ENCODE results near the gene PSMA8.
"Not testable (repeated sequence)": the region's sequence is repeated elsewhere in the genome, so short reads cannot be mapped to it uniquely, and the experiment has no call there.

PSMA8 gene

DNA sequence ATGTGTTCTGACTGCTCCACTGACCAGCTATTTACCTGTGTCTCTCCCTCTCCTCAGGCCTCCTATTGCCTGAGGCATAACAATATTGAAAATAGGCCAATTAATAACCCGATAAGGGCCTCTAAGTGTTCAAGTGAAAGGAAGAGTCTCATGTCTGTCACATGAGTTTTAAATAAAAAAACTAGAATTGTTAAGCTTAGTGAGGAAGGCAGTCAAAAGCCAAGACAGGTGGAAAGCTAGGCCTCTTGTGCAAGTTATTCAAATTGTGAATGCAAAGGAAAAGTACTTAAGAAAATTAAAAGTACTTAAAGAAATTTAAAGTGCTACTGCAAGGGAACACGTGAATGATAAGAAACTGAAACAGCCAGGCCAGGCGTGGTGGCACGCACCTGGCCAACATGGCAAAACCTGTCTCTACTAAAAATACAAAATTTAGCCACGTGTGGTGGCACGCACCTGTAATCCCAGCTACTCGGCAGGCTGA is 47.7 kb downstream of the PSMA8 start:
- no peak overlapping the region for H3K27ac ChIP-seq
- TF ChIP-seq, protein P1, sequence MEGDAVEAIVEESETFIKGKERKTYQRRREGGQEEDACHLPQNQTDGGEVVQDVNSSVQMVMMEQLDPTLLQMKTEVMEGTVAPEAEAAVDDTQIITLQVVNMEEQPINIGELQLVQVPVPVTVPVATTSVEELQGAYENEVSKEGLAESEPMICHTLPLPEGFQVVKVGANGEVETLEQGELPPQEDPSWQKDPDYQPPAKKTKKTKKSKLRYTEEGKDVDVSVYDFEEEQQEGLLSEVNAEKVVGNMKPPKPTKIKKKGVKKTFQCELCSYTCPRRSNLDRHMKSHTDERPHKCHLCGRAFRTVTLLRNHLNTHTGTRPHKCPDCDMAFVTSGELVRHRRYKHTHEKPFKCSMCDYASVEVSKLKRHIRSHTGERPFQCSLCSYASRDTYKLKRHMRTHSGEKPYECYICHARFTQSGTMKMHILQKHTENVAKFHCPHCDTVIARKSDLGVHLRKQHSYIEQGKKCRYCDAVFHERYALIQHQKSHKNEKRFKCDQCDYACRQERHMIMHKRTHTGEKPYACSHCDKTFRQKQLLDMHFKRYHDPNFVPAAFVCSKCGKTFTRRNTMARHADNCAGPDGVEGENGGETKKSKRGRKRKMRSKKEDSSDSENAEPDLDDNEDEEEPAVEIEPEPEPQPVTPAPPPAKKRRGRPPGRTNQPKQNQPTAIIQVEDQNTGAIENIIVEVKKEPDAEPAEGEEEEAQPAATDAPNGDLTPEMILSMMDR (conservative IDR thresholded peaks at IDR 0.05): no peak

DNA sequence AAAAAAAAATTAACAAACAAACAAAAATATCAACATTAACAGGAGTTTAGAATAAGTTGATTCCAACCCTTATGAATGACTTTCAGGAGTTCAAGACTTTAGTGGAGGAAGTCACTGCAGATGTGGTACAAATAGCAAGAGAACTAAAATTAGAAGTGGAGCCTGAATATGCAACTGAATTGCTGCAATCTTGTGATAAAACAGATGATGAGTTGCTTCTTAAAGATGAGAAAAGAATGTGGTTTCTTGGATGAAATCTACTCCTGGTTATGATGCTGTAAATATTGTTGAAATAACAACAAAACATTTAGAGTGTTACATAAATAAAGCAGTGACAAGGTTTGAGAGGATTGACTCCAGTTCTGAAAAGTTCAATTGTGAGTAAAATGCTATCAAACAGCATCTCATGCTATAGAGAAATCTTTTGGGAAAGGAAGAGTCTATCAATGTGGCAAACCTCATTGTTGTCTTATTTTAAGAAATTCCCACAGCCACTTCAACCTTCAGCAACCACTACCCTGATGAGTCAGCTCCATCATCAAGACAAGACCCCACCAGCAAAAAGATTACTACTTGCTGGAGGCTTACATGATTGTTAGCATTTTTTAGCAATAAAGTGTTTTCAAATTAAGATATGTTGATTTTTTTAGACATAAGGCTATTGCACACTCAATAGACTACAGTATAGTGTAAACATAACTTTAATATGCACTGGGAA is 49.9 kb downstream of the PSMA8 start:
- H3K27ac ChIP-seq: no peak overlapping the region
- TF ChIP-seq, protein P1 (conservative IDR thresholded peaks at IDR 0.05): no peak

DNA sequence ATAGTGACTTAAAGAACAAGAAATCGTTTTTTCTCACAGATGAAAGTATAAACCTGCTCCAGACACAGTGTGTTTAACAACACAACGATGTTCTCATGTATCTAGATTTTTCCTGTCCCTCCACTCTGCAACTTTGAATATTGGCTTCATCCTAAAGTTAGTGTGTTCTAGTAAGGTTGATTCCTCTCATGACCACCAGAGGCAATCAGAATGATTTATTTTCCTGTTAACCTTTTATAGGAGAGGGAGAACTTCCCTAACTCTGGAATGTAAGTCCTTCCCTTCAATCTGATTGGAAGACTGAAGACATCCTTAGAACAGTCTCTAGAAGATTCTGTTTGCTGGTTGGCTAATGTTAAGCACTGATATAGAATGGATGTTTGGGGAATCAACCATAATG is 51.6 kb downstream of the PSMA8 start:
- TF ChIP-seq, protein P1 (conservative IDR thresholded peaks at IDR 0.05): peak; percentile 53
- H3K27ac ChIP-seq: no peak overlapping the region

DNA sequence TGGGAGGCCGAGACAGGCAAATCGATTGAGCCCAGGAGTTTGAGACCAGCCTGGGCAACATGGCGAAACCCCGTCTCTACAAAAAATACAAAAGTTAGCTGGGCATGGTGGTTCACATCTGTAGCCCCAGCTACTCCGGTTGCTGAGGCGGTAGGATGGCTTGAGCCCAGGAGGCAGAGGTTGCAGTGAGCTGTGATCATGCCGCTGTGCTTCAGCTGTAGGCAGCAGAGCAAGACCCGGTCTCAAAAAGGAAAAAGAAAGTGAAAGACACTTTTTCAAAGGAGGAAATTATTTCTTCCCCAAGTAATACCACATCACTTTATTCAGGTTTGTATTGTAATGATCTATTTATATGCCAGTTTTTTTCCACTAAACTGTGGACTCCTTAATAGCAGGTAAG is 56.8 kb downstream of the PSMA8 start:
- no peak overlapping the region for H3K27ac ChIP-seq
- TF ChIP-seq, protein P1 (conservative IDR thresholded peaks at IDR 0.05): no peak

DNA sequence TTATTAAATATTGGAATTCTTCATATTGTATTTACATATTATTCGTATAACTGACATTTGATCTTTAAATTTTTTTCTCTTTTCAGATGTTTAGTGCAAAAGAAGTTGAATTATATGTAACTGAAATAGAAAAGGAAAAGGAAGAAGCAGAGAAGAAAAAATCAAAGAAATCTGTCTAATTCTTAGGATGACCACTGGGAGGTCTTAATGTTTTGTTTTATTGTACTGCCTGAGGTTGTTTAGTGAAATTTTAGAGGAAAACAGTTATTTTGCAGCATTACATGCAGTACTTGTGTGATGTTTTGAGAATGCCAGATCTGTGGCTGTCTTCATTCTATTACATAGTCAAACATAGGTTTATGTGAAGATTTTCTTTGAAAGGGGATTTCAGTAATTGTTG is 58.6 kb downstream of the PSMA8 start:
- TF ChIP-seq, protein P1 (conservative IDR thresholded peaks at IDR 0.05): no peak
- H3K27ac ChIP-seq: no peak overlapping the region

DNA sequence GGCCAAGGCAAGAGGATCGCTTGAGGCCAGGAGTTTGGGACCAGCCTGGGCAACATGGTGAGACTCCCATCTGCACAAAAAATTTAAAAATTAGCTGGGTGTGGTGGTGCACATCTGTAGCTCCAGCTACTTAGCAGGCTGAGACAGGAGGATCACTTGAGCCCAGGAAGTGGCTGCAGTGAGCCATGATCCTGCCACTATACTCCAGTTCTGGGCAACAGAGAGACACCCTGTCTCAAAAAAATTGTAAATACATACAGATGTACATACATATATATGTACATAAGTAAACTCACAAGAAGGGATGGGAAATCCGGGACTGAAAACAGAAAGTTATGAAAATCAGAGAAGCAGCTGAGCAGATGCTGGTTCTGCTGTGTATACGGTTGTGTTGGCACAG is 62.9 kb downstream of the PSMA8 start:
- no peak overlapping the region for H3K27ac ChIP-seq
- TF ChIP-seq, protein P1 (conservative IDR thresholded peaks at IDR 0.05): no peak

DNA sequence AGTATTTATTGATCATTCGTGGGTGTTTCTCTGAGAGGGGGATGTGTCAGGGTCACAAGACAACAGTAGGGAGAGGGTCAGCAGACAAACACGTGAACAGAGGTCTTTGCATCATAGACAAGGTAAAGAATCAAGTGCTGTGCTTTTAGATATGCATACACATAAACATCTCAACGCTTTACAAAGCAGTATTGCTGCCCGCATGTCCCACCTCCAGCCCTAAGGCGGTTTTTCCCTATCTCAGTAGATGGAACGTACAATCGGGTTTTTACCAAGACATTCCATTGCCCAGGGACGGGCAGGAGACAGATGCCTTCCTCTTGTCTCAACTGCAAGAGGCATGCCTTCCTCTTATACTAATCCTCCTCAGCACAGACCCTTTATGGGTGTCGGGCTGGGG is 68.3 kb downstream of the PSMA8 start:
- not testable (repeated sequence) for H3K27ac ChIP-seq

DNA sequence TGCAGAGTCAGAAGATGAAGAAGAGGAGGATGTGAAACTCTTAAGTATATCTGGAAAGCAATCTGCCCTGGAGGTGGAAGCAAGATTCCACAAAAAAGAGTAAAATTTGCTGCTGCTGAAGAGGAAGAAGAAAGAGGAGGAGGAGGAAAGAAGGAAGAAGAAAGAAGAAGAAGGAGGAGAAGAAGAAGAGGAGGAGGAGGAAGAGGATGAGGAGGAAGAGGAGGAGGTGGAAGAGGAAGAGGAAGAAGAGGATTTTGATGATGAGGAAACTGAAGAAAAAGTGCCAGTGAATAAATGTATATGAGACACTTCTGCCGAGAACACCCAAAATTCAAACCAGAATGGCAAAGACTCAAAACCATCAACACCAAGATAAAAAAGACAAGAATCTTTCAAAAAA is 71.6 kb downstream of the PSMA8 start:
- TF ChIP-seq, protein P1 (conservative IDR thresholded peaks at IDR 0.05): no peak
- H3K27ac ChIP-seq: no peak overlapping the region
